ENCODE data around the gene TADA3.

Gene TADA3

DNA sequence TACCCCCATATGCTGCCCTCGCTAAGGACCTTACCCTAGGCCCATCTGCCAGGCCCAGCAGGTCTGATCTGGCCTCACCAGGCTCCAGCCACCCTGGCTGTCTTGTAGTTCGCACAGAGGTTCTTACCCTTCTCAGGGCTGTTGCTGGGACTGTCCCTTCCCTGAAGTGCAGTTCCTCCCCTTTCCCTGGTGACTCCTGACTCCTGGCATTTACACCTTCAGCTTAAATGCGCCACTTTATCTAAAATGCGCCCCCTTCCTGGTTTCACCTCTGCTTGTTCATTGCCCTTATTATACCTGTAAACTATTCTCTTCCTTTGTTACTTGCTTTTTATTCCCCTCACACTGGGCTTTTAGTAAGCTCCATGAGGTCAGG lies 17.0 kb upstream of the TADA3 start:
- DNase-seq: no peak

DNA sequence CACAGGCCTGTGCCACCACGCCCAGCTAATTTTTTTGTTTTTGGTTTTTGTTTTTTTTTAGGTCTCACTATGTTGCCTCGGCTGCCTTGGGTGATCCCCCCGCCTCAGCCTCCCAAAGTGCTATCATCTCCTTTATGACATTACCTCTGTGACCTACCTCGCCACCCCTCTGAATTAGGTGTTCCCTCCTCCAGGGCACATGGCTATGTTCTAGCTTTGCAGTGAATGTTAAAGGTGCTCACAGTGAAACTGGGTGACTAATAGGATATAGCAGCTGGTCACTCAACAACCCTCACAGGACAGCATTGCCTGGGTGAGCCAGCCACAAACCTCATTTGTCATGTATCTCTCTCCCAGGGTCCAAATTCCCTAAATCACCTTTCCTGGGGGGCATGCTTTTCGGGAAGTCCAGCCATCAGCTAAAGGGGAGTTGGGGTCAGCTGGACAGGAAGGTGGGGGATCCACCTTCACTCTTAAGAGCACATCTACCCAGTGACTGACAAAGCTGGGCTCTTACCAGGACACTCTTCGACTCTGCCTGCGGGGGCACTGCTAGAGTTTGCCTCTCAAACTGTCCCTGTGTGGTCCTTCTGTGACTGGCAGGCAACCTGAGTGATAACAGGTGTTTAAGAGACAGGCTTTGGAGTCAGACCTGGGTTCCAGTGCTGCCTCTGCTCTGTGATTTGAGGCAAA lies 16.2 kb upstream of the TADA3 start:
- peak; percentile 36 for DNase-seq

DNA sequence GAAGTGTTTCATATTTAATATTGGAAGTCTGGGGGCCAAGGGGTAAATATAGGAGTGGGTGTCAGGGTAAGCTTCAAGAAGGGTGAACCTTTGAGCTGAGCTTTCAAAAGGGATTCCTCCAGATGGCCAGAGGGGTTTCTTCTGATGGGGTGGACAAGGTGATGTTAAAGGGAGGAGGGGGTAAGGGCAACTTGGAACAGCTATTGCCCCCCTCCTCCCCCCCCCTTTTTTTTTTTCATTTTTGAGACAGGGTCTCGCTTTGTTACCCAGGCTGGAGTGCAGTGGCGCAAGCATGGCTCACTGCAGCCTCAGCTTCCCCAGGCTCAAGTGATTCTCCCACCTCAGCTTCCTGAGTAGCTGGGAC lies 15.7 kb upstream of the TADA3 start:
- DNase-seq: no peak

DNA sequence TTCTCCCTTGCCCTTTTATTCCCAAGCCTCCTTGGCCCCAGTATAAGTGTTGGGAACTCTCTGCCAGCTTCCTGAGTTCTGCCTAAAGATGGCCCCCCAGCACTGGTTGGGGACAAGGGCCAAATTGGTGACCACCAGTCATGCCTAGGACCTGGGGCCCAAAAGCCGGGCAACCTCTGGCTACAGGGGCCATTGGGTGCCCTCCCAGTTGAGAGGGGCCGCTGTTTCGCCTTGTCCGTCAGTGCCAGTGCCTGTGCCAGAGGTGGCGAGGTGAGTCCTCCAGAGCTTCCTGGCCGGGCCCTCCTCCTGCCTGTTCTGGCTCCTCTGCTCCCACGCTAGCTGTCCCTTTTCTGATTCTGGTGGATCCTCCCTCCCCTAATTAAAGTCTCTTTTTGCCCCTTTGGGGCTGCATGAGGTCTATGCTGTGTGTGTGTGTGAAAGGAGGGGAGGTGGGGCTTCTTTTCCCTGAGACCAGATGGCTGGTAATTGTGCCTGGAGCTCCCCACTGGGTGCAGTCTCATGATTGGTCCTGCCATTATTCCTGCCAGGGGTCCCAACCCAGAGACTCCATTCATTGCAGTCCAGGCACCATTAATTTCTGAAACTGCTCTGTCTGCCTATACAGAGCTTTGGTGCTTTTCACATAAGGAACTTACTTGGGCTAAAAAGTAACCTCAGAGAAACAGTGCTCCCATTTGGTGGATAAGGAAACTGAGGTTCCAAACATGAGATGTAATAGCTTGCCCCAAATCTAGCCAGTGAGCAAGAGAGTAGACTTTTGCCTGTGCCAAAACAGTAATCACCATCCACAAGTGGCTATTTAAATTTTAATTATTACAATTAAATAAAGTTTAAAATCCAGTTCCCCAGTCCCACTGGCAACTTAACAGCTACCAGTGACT lies 14.7 kb upstream of the TADA3 start:
- no peak for DNase-seq

DNA sequence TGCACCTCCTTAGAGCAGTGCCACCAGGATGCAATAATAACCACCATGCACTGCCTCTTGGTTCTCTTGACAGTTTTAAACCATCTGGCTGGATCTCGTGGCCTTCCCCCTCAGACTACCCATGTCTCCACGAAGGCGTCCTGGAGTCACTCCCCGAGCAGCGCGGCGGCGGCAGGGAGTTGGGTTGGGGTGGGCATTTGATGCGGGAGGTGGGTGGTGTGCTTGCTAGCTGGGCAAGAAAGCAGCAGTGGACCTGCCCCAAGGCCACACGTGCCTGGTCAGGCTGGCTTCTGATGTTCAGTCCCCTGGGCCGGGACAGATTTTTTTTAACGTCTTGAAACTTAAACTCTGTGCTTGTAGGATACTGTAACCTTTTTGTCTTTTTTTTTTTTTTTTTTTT lies 13.9 kb upstream of the TADA3 start:
- DNase-seq: no peak

DNA sequence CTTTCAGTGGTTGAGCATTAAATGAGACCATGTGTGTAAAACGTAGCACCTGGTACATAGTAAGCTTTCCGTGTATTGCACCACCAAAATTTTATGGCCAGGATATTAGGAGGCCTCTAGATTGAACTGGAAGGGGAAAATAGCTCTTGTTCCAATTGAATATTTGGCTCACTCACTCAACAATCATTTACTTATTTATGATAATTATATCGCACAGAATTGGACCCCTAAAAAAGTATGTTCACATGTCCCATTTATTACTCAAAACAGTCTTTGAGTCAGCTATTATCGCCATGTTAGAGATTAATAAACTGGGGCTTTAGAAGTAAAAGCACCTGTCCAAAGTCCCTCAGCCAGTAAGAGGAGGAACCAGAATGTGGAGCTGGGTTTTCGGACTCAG lies 12.7 kb upstream of the TADA3 start:
- DNase-seq: no peak

DNA sequence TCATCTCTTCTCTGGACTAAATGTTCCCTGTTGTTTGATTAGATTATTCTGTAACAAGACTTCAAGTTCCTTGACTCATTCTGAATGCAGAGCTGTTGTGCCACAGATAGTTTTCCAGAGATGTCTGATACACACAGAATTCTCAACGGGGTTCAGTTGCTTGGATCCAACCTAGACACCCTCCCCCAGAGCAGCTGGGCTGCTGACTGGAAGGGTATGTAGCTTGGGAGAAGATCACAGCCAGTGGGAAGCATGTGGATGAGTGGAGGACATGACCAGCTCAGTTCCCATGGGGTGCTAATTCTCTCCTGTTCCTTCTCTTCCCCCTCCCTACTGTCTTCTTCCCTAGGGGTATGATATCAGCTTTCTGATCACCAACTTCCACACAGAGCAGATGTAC lies 11.2 kb upstream of the TADA3 start:
- DNase-seq: no peak

DNA sequence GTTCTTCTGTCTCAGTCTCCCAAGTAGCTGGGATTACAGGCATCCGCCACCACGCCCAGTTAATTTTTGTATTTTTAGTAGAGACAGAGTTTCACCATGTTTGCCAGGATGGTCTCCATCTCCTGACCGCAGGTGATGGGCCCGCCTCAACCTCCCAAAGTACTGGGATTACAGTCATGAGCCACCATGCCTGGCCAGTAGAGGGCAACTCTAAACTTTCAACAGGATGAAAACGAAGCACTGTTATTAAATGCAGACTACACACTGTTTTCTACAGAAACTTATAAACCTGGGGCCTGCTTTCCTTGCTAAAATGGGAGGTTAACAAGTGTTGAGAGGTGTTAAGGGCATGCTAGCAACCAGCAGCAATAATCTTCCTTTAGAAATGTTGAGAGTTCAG lies 8.3 kb upstream of the TADA3 start:
- DNase-seq: no peak

DNA sequence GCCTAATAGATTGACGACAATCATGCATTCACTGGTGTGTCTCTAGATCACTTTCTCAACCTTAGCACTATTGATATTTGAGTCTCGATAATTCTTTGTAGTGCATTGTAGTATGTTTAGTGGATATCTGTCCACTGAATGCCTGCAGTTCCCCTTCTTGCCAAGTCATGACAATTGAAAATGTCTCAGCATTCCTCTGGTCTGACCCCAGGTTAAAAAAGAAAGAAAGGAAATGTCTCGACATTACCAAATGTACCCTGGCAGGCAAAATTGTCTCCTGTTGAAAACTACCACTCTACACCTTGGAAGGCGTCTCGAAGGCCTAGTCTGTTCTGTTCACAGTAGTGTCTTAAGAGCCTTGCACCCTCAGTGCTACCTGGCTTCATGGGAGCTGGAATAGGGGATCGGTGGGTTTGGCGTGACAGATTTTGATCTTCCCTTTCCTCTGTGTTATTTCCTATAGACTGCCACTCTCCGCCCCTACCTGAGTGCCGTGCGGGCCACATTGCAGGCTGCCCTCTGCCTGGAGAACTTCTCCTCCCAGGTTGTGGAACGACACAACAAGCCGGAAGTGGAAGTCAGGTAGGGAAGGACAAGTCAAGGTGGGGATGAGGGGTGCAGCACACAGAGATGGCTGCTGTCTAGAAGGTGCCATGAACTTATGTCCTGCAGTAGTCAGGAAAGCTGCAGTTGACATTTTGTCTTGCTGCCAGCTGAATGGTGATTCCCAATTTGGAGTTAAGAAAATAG lies 5.1 kb upstream of the TADA3 start:
- DNase-seq: no peak

DNA sequence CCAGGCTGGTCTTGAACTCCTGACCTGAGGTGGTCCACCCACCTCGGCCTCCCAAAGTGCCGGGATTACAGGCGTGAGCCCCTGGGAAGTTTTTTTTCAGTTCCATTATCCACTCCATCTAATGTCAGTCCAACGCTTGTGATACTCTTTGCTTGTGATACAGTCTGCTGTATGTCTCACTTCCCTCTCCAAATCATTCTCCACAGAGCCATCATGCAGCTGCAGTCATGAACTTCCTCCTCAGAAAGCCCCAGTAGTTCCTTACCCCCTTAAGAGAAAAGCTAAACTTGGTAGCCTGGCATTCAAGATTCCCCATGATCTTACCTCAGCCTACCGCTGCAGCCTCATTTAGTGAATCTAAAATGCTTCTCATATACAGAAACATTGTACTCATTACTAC lies 2.9 kb upstream of the TADA3 start:
- no peak for DNase-seq

DNA sequence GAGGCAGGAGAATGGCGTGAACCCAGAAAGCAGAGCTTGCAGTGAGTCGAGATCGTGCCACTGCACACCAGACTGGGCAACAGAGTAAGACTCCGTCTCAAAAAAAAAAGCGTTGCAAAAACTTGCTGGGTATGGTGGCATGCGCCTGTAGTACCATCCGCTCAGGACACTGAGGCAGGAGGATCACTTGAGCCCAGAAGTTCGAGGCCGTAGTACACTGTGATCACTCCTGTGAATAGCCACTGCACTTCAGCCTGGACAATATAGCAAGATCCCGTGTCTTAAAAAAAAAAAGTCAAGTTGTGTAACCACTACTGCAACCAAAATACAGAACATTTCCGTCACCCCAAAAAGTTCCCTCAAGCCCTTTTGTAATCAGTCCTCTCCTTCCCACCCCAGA lies 2.1 kb upstream of the TADA3 start:
- no peak for DNase-seq

DNA sequence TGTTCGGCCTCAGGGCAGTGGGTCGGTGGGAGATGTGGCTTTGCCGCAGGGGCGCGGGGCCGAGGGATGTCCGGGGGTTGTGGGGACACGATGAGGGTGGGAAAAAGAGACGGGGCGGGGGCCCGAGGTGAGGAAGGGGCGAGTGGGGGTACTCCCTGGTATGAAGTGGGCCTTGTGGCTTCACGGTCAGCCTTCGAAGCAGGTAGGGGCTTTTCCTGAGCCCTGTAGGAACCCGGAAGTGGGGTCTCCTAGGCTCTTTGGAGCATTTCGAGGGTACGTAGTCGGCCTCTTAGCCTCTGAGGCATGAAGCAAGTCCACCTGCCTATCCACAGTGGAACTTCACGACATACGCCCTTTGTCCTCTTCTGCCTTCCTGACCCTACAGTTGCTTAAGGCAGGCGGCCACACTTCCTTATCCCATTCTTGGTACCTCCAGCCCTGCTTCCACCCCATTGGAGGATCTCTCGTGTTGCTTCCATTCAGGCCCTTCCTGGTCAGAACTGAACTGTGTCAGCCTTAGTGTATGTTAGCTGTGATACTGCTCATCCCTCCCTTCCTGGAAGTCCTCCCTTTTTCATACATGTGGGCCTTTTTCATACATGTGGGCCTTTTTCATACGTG lies 998 bp upstream of the TADA3 start:
- peak; percentile 19 for DNase-seq

DNA sequence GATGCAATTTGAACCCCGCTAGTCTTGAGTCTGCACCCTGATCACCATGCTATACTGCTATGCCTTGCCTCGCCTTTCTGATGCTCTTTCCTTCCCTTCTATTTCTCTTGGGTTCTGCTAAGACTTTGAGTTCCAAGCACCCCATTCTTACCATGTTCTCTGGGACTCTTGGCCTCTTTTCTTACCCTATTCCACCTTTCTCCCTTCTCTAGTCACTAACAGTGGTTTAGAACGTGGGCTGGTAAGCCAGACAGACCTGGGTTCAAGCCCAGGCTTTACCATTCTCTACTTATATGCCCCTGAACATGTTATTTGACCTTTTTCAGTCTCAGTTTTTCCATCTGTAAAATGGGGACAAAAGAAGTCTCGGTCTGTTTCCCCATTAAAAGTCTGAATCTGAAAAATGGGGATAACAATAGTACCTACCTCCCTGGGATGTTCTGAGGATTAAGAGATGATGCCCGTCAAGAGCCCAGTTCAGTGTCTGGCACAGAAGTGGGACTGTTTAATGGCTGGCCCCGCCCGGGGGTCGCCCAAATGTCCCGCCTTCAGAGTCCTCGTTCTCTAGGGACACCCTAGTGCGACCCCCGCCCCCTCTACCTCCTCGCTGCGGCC lies 376 bp downstream of the TADA3 start:
- DNase-seq: no peak

DNA sequence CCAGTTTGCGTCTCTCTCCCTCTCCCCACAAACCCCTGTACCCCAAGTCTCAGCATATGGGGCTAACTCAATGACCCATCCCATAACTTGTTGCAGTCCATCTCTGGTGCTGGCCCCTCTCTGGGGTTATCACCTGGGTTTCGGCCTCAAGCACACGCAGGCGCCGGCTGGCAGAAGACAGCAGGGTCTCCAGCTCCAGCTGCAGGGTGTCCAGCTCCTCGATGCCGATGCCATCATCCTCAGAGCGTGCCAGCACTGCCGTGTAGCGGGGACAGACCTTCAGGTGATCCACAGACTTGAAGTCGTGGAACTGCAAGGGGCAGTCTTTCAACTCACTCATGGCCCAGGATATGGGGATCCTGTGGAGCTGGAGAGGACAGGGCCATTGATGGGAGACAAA lies 1.1 kb downstream of the TADA3 start:
- DNase-seq: no peak

DNA sequence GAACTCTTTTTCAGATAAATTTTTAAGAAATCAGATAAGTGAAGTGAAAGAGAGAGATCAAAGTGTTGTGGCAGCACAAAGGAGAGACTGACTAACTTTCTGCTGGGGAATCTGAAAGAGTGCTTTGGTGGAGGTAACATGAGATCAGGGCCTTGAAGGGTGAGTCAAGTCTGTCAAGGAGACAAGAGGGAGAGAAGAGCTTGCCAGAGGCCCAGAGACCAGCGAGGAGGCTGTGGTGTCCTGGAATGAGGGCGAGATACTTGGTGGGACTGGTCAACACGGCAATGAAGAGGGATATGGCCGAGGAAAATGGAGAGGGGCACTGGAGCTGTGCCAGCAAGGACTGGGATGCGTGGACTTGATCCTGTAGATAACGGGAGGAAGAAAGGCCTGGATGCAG lies 4.6 kb downstream of the TADA3 start:
- no peak for DNase-seq

DNA sequence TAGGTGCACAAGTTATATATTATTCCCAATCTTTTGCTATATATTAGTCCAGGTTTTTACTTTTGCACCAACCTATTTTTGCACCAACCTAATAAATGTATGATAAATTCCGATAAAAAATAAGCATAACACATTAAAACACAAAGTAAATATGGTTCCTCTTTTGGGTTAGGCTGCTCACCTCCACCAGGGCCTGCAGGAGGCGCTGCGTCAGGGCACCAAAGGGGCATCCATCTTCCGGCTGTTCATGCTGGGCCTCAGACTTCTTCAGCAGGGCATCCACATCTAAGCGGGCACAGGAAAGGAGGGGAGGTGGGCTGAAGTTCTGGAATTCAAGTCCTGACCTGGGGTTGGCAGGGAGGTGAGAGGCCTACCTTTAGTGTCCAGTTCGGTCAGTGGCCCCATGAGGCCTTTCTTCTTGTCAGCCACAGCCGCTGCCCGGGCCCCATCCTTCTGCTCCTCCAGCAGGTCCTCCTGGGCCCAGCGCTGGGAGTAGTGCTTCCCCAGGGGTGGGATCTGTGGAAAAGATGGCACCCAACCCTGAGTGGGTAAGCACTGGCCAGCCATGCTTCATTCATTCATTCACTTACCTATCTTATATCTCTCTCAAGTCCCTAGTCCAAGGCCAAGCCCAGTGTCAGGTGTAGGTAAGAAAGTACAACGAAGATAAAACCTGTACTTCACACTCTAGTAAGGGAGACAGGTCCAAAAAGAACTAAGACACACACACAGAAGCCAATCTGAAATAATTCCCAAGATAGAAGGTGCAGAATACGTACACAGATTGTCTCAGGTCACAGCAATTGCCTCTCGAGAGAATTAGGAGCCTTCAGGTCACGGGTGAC lies 5.2 kb downstream of the TADA3 start:
- DNase-seq: no peak

DNA sequence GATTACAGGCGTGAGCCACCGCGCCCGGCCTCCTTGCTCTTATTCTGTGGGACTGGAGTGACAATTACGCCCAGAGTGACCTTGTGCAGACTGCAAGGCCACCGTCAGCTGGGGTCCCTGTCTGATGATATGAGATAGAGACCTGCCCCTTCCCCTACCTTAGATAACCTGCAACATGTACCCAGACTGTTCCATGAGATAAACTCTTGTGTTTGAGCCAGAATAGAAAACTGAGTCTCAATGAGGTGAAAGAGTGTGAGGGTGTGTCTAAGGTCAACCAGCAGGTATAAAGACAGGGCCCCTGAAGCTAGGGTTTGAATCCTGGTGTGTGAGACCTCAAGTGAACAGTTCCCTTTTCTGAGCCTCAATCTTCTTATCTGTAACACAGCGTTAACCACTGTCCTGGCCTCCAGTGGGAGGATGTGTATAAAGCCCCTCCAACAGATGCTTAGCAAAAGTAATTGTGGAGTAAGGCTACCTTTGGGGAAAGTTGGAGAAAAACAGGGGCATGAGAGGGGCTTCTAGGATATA lies 6.0 kb downstream of the TADA3 start:
- DNase-seq: no peak

DNA sequence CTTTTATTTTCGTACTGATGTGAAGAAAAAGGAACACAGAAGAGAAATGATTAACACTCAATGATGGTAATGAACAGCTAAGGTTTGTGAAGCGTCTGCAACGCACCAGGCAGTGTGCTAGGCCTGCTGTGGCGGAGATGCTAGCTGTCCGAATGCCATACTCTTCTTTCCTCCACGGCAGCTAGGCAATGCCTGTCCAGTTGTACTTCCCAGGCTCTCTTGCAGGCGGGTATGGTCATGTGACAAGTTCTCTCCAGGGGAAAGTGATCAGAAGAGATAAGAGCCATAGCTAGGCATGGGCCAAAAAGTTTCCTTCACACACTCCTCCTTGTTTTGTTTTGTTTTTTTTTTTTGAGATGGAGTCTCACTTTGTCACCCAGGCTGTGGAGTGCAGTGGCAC lies 6.7 kb downstream of the TADA3 start:
- DNase-seq: no peak

DNA sequence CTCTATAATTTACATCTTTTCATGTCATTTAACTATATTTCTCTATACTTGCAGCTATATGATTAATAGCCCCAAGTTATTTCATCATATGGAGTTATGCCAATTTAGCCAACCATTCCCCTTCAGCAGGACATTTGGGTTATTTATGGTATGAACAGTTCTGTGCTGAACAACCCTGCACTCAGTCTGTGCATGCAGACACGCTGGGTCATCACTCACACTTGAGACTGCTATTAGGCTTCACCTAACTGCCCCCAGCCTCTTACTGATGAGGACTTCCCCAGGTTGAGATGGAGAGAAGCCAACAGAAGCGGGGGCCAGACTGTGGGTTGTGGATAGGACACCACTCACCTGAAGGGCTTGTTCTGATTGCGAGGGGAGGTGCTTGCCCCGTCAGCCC lies 7.3 kb downstream of the TADA3 start:
- no peak for DNase-seq

DNA sequence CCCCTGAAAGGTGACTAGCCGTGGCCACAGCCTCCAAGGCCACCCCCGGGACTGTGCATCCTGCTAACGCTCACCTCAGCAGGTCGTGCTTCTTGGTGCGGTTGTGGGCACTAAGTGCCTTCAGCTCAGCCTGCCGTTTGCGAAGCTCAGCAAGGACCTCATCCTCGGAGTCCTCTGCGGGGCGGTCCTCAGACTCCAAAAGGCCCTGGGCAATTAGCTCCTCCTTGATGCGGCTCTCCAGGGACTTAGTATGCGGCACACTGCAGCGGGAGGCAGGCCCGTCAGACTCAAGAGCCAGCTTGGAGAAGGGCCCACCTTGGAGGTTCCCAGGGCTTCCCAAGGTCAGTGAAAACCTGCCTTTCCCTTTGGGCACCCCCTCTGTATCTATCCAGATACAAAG lies 8.3 kb downstream of the TADA3 start:
- no peak for DNase-seq

DNA sequence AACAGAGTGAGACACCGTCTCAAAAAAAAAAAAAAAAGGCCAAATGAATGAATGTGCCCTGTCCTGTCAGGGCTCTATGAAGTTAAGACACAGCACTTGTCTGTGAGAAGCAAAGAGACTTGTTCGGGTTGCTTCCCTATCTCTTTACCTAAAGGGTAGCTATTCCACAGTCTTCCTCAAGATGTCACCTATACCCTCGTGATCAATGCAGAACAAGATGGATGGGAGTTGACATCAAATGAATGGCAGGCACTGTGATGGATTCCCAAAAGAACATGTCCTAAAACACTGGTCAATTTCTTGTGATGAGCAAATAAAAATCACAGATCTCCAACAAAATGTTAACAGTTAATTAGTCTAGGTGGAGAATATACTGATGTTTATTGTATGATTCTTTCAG lies 9.5 kb downstream of the TADA3 start:
- DNase-seq: no peak
